Gastroesophageal sphincter (tissue), 3 donors: Measurements from ENCODE around the gene USP24.
"Not testable (repeated sequence)": the region's sequence is repeated elsewhere in the genome, so short reads cannot be mapped to it uniquely, and the experiment has no call there.

Experiments used
- POLR2A ChIP-seq, 2 donors: fragments of 450-650 bp; IDR thresholded peaks; one replicate each; pipeline ENCODE4 v1.6.1; 2017; ENCODE audit warnings: antibody characterized with exemption in 2 of 2, mild to moderate bottlenecking in 2 of 2, moderate library complexity in 1 of 2
- TF ChIP-seq, protein P1 (sequence below), 4 experiments: fragments of 200-600 bp in 2 of 4; fragments of 450-650 bp in 2 of 4; sonication (generic) in 1 of 4; IDR thresholded peaks; one replicate each; pipeline ENCODE4 v1.5.1; 2017 to 2019; ENCODE audit warnings: antibody characterized with exemption in 4 of 4, mild to moderate bottlenecking in 2 of 4, moderate library complexity in 2 of 4

DNA sequence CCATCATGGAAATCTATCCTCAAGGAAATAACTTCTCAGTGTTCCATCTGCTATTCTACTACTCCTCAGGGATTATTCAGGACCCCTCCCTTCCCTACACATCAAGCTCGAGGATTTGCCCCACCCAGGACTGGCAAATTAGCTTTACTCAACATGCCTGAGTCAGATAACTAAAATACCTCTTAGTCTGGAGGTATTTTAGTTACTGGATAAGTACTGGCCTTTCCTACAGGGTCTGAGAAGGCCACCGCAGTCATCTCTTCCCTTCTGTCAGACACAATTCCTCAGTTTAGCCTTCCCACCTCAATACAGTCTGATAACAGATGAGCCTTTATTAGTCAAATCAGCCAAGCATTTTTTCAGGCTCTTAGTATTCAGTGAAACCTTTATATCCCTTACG lies 188.5 kb downstream of the USP24 start:
- TF ChIP-seq POLR2A (IDR thresholded peaks at IDR 0.05) = not testable (repeated sequence)
- TF ChIP-seq, protein P1, sequence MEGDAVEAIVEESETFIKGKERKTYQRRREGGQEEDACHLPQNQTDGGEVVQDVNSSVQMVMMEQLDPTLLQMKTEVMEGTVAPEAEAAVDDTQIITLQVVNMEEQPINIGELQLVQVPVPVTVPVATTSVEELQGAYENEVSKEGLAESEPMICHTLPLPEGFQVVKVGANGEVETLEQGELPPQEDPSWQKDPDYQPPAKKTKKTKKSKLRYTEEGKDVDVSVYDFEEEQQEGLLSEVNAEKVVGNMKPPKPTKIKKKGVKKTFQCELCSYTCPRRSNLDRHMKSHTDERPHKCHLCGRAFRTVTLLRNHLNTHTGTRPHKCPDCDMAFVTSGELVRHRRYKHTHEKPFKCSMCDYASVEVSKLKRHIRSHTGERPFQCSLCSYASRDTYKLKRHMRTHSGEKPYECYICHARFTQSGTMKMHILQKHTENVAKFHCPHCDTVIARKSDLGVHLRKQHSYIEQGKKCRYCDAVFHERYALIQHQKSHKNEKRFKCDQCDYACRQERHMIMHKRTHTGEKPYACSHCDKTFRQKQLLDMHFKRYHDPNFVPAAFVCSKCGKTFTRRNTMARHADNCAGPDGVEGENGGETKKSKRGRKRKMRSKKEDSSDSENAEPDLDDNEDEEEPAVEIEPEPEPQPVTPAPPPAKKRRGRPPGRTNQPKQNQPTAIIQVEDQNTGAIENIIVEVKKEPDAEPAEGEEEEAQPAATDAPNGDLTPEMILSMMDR (IDR thresholded peaks at IDR 0.05) = not testable (repeated sequence)
